ENCODE measurements around the gene HTRA2. TPM values are rescaled to one million over a fixed set of nuclear protein-coding genes. Genes with fewer than 3 reads are reported as not detected.

HTRA2 gene
- total RNA-seq: 31.9 and 59.8 TPM in 2 replicates

DNA sequence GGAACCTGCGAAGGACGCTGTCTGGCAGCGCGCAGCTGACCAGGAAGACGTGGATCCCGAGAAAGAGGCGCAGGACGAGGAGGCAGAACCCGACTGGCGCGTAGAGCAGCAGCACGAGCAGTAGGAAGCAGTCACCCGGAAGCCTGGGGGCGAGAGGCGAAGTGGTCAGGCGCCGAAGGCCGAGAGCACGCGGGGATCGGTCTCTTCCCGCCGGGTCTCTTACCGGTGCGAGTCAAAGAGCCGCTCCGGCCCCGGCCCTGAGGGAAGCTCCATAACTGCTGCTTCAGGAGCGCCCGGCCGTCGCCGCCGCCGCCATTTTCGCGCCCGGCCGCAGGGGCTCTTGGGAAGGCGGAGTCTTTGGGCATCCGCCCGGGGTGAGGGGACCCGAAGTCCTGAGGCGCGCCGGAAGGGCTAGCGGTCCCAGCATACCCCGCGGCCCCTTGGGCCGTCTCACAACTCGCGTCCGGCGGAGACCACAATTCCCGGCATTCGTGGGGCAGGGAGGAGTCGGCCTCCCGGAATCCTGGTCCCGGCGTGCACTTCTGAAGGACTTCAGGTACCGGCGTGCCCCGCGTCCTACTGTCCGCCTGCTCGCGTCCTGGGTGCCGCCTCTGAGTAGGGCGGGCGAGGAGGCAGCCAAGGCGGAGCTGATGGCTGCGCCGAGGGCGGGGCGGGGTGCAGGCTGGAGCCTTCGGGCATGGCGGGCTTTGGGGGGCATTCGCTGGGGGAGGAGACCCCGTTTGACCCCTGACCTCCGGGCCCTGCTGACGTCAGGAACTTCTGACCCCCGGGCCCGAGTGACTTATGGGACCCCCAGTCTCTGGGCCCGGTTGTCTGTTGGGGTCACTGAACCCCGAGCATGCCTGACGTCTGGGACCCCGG is at the start of gene HTRA2, which contains the start of gene AUP1:
TSS of gene HTRA2 (plus strand) at position 577 of the 882 bp plus-strand sequence. CDS start at position 651, 74 bp downstream.
TSS of gene AUP1 (minus strand) at position 350 of the 882 bp plus-strand sequence. CDS start at position 273, 77 bp downstream.

GRCh38 chr2:74482801-74483674 is 46.7 kb upstream of the HTRA2 start, which contains the start of the genes CCDC142 and TTC31:
Gene CCDC142, minus strand, starts transcription at chr2:74482998. Its CDS starts 161 bp downstream, at chr2:74482837.
Gene TTC31, plus strand, starts transcription at chr2:74483081. Its CDS starts 15 bp downstream, at chr2:74483096.

GRCh38 chr2:74499267-74499939 is 30.3 kb upstream of the HTRA2 start, which contains the start of gene LBX2:
Gene LBX2, minus strand, starts transcription at chr2:74499603. Its CDS starts 66 bp downstream, at chr2:74499537.

DNA sequence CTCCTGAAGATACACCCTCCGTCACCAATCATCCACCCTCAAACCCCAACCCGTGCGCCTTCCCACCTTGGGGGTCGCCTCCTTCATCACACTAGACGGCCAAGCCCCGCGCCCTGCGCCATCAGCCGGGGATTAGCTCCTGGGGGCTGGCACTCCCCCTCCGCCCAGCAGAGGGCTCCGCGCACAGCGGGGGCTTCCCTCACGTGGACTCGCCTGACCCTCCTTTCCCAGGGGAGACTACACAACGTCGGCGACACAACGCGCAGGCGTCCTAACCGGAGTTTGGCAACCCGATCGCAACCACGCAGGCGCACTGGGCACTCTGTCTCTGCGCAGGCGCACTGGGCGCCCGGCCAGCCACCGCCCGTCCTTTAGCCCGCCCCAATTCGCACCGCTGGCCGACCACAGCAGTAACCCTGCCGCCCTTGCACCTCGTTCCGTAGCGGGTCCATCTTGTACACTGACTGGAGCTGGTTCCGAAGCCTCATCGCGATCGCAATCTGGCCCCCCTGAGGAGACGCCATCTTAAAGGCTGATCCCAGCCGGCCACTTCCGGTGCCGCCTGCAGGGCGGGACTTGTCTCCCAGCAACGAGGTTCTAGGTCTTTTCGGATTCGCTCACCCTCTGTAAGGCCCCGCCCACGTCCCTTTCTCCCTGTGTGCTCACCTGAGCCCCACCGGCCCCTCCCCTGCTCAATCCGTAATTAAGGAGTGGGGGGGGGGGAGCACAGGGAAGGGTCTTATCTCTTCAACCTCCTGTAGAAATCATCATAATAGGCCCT is 22.4 kb upstream of the HTRA2 start, which contains the start of gene PCGF1:
TSS of gene PCGF1 (minus strand) at position 551 of the 781 bp plus-strand sequence. CDS start at position 524, 27 bp downstream.

GRCh38 chr2:74514368-74515270 is 15.1 kb upstream of the HTRA2 start, which contains the start of gene TLX2:
Gene TLX2, plus strand, starts transcription at chr2:74514450. Its CDS starts 357 bp downstream, at chr2:74514807.

GRCh38 chr2:74525717-74526648 is 3.8 kb upstream of the HTRA2 start, which contains the start of gene DQX1:
Gene DQX1, minus strand, starts transcription at chr2:74526231. Its CDS starts 502 bp downstream, at chr2:74525729.

DNA sequence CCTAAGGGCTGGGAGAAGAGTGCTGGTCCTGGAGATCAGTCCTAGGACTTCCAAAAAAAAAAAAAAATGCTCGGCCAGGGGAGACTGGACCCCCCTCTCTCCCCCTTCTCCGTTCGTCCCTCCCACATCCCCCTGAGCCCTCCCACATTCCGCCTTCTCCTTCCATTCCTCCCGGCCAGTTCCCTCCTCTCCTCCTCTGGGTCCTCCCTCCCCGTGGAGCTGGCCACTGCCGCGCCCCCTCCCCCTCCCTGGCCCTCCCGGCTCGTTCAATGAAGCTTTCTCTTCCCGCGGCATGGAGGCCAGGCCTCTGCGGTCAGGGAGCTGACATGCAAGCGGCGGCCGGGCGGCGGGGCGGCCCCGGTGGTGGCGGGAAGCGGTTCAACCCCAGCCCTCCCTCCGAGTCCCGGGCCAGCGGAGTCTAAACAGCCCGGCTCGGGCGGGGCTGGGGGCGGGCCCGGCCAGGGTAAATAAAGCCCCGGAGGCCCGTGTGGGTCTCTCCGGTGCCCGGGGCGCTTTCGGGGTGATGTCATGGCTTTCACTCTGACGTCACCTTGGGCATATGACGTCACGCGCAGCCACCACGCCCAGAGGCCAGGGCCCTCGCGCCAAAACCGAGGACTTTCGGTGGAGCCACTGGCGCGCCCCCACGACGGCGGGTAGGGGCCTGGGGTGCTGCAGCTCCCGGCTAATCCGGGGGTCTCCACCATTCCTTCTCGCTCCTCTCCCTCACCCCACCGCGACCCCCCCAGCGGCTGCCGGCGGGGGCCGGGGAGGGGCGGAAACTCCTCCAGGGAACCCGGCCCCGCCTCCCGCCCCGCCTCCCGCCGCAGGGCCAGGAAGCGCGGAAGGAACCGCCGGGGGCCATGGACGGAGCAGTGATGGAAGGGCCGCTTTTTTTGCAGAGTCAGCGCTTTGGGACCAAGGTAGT is 24.4 kb downstream of the HTRA2 start, which contains the start of the genes DOK1 and LOXL3:
TSS of gene DOK1 (plus strand) at position 829 of the 928 bp plus-strand sequence. CDS start at position 864, 35 bp downstream.
TSS of gene LOXL3 (minus strand) at position 51 of the 928 bp plus-strand sequence. CDS start 1,308 bp downstream, outside the sequence.

Other genes with a start within 250 kb of the HTRA2 start
- gene SLC4A5, start 186.5 kb upstream of the HTRA2 start, total RNA-seq: under 0.01 and 0.21 TPM in 2 replicates
- 52.6 and 114 TPM in 2 replicates for gene DCTN1, start 149.6 kb upstream of the HTRA2 start, total RNA-seq
- under 0.01 and 0.85 TPM in 2 replicates for gene C2orf81, start 108.3 kb upstream of the HTRA2 start, total RNA-seq
- gene WDR54, start 108.2 kb upstream of the HTRA2 start, total RNA-seq: 16.9 and 19.5 TPM in 2 replicates
- 33.2 and 51.9 TPM in 2 replicates for gene RTKN, start 88.0 kb upstream of the HTRA2 start, total RNA-seq
- gene INO80B, start 74.8 kb upstream of the HTRA2 start, total RNA-seq: 9.9 and 14.5 TPM in 2 replicates
- 24.4 and 27.7 TPM in 2 replicates for gene WBP1, start 71.5 kb upstream of the HTRA2 start, total RNA-seq
- gene MOGS, start 64.6 kb upstream of the HTRA2 start, total RNA-seq: 64.4 and 67.0 TPM in 2 replicates
- 18.4 and 27.0 TPM in 2 replicates for gene MRPL53, start 57.3 kb upstream of the HTRA2 start, total RNA-seq
- gene CCDC142, start 46.9 kb upstream of the HTRA2 start, total RNA-seq: 9.9 and 12.7 TPM in 2 replicates
- 6.8 and 11.6 TPM in 2 replicates for gene TTC31, start 46.9 kb upstream of the HTRA2 start, total RNA-seq
- 0.68 and 1.00 TPM in 2 replicates for gene LBX2, start 30.3 kb upstream of the HTRA2 start, total RNA-seq
- 36.4 and 39.0 TPM in 2 replicates for gene PCGF1, start 22.2 kb upstream of the HTRA2 start, total RNA-seq
- not detected in 2 replicates for gene TLX2, start 15.5 kb upstream of the HTRA2 start, total RNA-seq
- 1.0 and 3.9 TPM in 2 replicates for gene DQX1, start 3.7 kb upstream of the HTRA2 start, total RNA-seq
- gene AUP1, start 227 bp upstream of the HTRA2 start, total RNA-seq: 111 and 175 TPM in 2 replicates
- 0.28 and 0.34 TPM in 2 replicates for gene LOXL3, start 24.0 kb downstream of the HTRA2 start, total RNA-seq
- 0.68 and 2.1 TPM in 2 replicates for gene DOK1, start 24.8 kb downstream of the HTRA2 start, total RNA-seq
- gene M1AP, start 118.4 kb downstream of the HTRA2 start, total RNA-seq: 2.1 and 2.8 TPM in 2 replicates
- 3.1 and 10.8 TPM in 2 replicates for gene SEMA4F, start 124.3 kb downstream of the HTRA2 start, total RNA-seq